ENCODE results near the gene ANKLE1.

DNA sequence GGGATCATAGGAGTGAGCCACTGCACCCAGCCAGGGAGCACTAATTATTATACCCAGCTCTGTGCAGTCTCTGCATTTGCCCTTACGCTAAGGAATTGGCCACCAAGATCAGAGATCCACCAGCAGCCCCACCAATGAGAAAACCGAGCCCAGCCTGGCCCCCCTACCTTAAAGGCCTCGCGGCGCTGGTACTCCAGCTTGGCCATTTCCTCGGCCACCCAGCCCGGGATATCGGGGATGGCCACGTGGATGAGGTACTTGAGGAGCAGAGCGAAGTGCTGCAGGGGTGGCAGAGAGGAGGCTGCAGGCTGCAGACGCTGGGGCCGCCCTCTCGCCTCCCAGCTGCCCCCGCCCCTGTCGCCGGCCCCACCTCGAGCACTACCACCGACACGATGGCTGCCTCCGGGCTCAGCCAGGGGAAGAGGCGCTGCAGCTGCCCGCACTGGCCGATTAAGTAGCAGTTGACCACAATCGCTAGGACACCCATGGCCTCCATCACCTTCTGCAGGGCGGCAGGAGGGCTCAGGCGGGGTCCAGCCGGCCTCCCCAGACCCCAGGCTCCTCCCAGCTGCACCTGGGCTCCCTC, 45.5 kb downstream of the ANKLE1 start:
- TF ChIP-seq POLR2A (IDR thresholded peaks at IDR 0.05; ENCODE audit: low read depth, low read length) (no peak), POLR2AphosphoS5 (IDR thresholded peaks at IDR 0.05; ENCODE audit: low read depth, low read length) (no peak), SPI1 (IDR thresholded peaks at IDR 0.05; ENCODE audit: low read depth, low read length) (no peak), TAF1 (IDR thresholded peaks at IDR 0.05; ENCODE audit: low read depth, low read length) (no peak)
